ENCODE measurements around the gene TSPAN5. TPM values are rescaled to one million over a fixed set of nuclear protein-coding genes. Genes with fewer than 3 reads are reported as not detected.

TSPAN5 gene
- total RNA-seq, 1 donor from 2014 or later, result 1.7 TPM

DNA sequence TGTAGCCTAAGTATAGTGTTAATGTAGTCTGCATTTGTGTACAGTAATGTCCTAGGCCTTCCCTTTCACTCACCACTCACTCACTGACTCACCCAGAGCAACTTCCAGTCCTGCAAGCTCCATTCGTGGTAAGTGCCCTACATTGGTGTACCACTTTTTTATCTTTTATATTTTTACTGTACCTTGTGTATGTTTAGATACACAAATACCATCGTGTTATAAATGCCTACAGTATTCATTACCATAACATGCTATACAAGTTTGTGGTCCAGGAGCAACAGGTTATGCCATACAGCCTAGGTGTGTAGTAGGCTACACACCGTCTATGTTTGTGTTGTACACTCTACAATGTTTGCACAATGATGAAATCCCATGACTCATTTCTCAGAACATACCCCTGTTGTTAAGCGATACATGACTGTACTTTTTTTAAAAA lies 15.4 kb downstream of the TSPAN5 start:
- intact Hi-C loops (cut with micrococcal nuclease), result no loop called here
- TF ChIP-seq, protein P1, sequence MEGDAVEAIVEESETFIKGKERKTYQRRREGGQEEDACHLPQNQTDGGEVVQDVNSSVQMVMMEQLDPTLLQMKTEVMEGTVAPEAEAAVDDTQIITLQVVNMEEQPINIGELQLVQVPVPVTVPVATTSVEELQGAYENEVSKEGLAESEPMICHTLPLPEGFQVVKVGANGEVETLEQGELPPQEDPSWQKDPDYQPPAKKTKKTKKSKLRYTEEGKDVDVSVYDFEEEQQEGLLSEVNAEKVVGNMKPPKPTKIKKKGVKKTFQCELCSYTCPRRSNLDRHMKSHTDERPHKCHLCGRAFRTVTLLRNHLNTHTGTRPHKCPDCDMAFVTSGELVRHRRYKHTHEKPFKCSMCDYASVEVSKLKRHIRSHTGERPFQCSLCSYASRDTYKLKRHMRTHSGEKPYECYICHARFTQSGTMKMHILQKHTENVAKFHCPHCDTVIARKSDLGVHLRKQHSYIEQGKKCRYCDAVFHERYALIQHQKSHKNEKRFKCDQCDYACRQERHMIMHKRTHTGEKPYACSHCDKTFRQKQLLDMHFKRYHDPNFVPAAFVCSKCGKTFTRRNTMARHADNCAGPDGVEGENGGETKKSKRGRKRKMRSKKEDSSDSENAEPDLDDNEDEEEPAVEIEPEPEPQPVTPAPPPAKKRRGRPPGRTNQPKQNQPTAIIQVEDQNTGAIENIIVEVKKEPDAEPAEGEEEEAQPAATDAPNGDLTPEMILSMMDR (IDR thresholded peaks at IDR 0.05; ENCODE audit: borderline replicate concordance), result no peak
- H3K27me3 ChIP-seq (ENCODE audit: low read depth), result no peaks in the 10 kb centered on the region
- H3K4me3 ChIP-seq, result no peak overlapping the region
- H3K4me1 ChIP-seq, result no peaks in the 10 kb centered on the region
- no peak for DNase-seq
- H3K9me3 ChIP-seq (replicated peaks), result no peaks in the 10 kb centered on the region
- H3K27ac ChIP-seq (replicated peaks), result no peak overlapping the region
- no peaks in the 10 kb centered on the region for H3K36me3 ChIP-seq

DNA sequence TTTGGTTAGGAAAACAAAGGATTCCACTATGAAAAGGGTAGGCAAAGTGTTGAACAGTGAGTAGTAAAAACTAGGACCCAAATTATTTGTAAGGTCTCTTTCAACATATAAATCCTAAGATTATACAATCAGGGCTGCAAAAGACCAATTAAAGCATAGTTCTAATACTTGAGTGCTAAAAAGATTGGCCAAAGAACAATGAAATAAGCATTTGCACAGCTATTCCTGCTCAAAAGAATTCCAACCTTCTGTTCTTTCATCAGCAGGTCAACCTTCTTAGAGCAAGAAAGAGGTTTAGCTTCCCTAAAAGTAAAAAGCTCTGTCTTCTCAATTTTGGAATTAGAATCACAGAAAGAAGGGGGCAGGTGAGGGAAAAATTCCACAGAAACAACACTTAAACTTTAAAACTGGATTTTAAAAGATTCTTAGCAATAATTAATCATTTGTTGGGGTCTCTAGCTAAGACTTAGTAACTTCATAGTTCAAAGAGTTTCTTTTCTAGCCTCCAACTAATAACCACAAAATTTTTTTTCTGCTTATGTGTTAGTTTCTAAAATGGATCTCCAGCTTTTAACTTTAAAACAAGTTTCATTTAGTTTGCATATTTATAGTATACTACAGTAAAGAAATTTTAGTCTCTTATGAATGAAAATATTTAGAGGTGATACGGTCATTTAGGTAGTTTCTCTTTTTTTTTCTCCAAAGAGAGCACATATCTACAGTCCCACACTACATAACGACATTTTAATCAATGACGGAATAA lies 16.3 kb downstream of the TSPAN5 start:
- Histone ChIP-seq H3K9me3 (replicated peaks) (no peaks in the 10 kb centered on the region), H3K27me3 (ENCODE audit: low read depth) (no peaks in the 10 kb centered on the region), H3K4me1 (no peaks in the 10 kb centered on the region), H3K36me3 (no peaks in the 10 kb centered on the region), H3K4me3 (no peak overlapping the region), H3K27ac (replicated peaks) (no peak overlapping the region)
- TF ChIP-seq, protein P1 (IDR thresholded peaks at IDR 0.05; ENCODE audit: borderline replicate concordance), result no peak
- DNase-seq, result no peak
- intact Hi-C loops (cut with micrococcal nuclease), result no loop called here

DNA sequence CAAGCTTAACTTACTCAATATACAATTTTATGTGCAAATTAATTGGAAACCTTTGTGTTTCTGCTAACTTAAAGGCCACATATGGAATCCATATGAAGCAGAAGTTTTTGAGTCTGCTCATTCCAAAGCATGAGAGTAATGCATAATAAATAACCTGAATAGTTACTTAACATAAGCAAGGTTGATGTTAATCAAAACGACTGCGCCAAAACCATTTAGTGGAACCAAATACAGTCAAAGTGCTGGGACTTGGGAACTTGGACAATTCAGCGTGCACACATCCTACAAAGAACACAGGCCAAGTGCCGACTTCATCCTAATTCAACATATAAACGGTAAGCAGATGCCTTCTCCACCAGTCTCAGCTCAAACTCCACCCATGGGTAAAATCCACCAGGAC lies 17.0 kb downstream of the TSPAN5 start:
- H3K4me3 ChIP-seq, result no peak overlapping the region
- H3K4me1 ChIP-seq, result no peaks in the 10 kb centered on the region
- TF ChIP-seq, protein P1 (IDR thresholded peaks at IDR 0.05; ENCODE audit: borderline replicate concordance), result no peak
- H3K27ac ChIP-seq (replicated peaks), result no peak overlapping the region
- H3K27me3 ChIP-seq (ENCODE audit: low read depth), result no peaks in the 10 kb centered on the region
- H3K9me3 ChIP-seq (replicated peaks), result no peaks in the 10 kb centered on the region
- no peak for DNase-seq
- H3K36me3 ChIP-seq, result no peaks in the 10 kb centered on the region
- intact Hi-C loops (cut with micrococcal nuclease), result no loop called here

DNA sequence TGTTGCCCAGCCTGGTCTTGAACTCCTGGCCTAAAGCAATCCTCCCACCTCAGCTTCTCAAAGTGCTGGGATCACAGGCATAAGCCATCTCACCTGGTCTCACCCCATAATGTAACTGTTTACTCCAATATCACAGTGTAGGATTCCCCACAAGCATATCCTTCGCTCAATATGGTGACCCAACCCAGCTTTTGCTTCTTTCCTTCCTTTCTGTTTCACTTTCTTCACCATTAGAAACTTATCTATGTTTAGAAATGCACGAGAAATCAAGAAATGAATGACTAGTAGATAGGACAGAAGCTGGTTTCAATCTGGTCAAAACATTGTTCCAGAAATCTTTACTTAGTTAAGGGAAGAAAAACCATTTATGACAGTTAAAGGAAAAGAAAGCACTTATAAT lies 18.9 kb downstream of the TSPAN5 start:
- Histone ChIP-seq H3K9me3 (replicated peaks) (no peaks in the 10 kb centered on the region), H3K4me3 (no peak overlapping the region), H3K36me3 (no peaks in the 10 kb centered on the region), H3K27me3 (ENCODE audit: low read depth) (no peaks in the 10 kb centered on the region), H3K27ac (replicated peaks) (no peak overlapping the region), H3K4me1 (no peaks in the 10 kb centered on the region)
- DNase-seq, result no peak
- intact Hi-C loops (cut with micrococcal nuclease), result no loop called here
- TF ChIP-seq, protein P1 (IDR thresholded peaks at IDR 0.05; ENCODE audit: borderline replicate concordance), result no peak

DNA sequence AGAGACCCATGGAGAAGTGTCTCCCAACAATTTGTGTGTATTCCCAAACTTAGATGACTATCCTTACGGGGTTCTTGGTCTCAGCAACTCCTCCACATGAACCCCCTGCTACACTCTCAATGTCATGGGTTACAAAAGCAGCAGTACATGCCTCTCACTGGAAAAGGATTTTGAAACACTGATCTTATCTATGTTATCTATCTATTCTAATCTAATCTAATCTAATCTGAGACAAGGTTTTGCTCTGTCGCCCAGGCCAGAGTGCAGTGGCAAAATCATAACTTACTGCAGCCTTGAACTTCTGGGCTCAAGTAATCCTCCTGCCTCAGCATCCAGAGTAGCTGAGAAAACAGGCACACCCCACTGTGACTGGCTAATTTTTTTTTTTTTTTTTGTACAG lies 19.3 kb downstream of the TSPAN5 start:
- Histone ChIP-seq H3K27ac (replicated peaks) (no peak overlapping the region), H3K4me3 (no peak overlapping the region), H3K27me3 (ENCODE audit: low read depth) (no peaks in the 10 kb centered on the region), H3K9me3 (replicated peaks) (no peaks in the 10 kb centered on the region), H3K36me3 (no peaks in the 10 kb centered on the region), H3K4me1 (no peaks in the 10 kb centered on the region)
- TF ChIP-seq, protein P1 (IDR thresholded peaks at IDR 0.05; ENCODE audit: borderline replicate concordance), result no peak
- DNase-seq, result no peak
- intact Hi-C loops (cut with micrococcal nuclease), result no loop called here

All from left ventricle myocardium inferior (tissue), 1 donor.